SK-N-SH treated with all-trans-retinoic acid at 6 μM for 48 hours (cell line): ENCODE results near the gene SYP.

Experiments
- ATAC-seq: fragments of 200-7000 bp; cut with Tn5 transposase; 3 replicates; pipeline ENCODE4 v1.9.1; 2020; ENCODE audit warnings: mild to moderate bottlenecking, moderate library complexity
- BACH2 ChIP-seq: fragments of 250-450 bp; sonication (Bioruptor Pico); IDR thresholded peaks from 2 replicates; pipeline ENCODE4 v1.9.0; 2021; ENCODE audit warnings: mild to moderate bottlenecking, borderline replicate concordance
- CREB5 ChIP-seq: fragments of 250-450 bp; sonication (Bioruptor Pico); IDR thresholded peaks from 2 replicates; pipeline ENCODE4 v1.5.1; 2020; ENCODE audit warnings: low read depth, mild to moderate bottlenecking, moderate library complexity
- CSDC2 ChIP-seq: fragments of 250-450 bp; sonication (Bioruptor Pico); IDR thresholded peaks from 2 replicates; pipeline ENCODE4 v1.5.0; 2020; ENCODE audit warnings: mild to moderate bottlenecking, moderate library complexity
- CSRNP3 ChIP-seq: fragments of 250-450 bp; sonication (Bioruptor Pico); IDR thresholded peaks from 2 replicates; pipeline ENCODE4 v1.5.1; 2021; ENCODE audit warnings: mild to moderate bottlenecking, moderate library complexity
- ESRRG ChIP-seq: fragments of 250-450 bp; sonication (Bioruptor Pico); IDR thresholded peaks from 2 replicates; pipeline ENCODE4 v1.6.1; 2021; ENCODE audit warnings: mild to moderate bottlenecking
- GLIS3 ChIP-seq: fragments of 250-450 bp; sonication (Bioruptor Pico); IDR thresholded peaks from 2 replicates; pipeline ENCODE4 v1.5.0; 2020; ENCODE audit warnings: mild to moderate bottlenecking, moderate library complexity
- ISL1 ChIP-seq: fragments of 250-450 bp; sonication (Bioruptor Pico); IDR thresholded peaks from 2 replicates; pipeline ENCODE4 v2.1.2; 2022; ENCODE audit warnings: mild to moderate bottlenecking, moderate library complexity
- OSR1 ChIP-seq: fragments of 250-450 bp; sonication (Bioruptor Pico); IDR thresholded peaks from 2 replicates; pipeline ENCODE4 v1.8.0; 2022; ENCODE audit warnings: moderate library complexity, mild to moderate bottlenecking, inconsistent platforms
- PATZ1 ChIP-seq: fragments of 250-450 bp; sonication (Bioruptor Pico); IDR thresholded peaks from 2 replicates; pipeline ENCODE4 v1.8.0; 2020; ENCODE audit warnings: mild to moderate bottlenecking, moderate library complexity, borderline replicate concordance
- PPARA ChIP-seq: fragments of 250-450 bp; sonication (Bioruptor Pico); IDR thresholded peaks from 2 replicates; pipeline ENCODE4 v1.5.0; 2020; ENCODE audit warnings: mild to moderate bottlenecking, borderline replicate concordance
- TCF4 ChIP-seq: fragments of 250-450 bp; sonication (Bioruptor Pico); IDR thresholded peaks from 2 replicates; pipeline ENCODE4 v1.8.0; 2021; ENCODE audit warnings: mild to moderate bottlenecking, moderate library complexity, borderline replicate concordance
- TOX ChIP-seq: fragments of 250-450 bp; sonication (Bioruptor Pico); IDR thresholded peaks from 2 replicates; pipeline ENCODE4 v1.8.0; 2021; ENCODE audit warnings: mild to moderate bottlenecking, moderate library complexity, borderline replicate concordance
- TSHZ2 ChIP-seq: fragments of 250-450 bp; sonication (Bioruptor Pico); IDR thresholded peaks from 2 replicates; pipeline ENCODE4 v1.5.0; 2020; ENCODE audit warnings: mild to moderate bottlenecking, moderate library complexity
- ZC3H10 ChIP-seq: fragments of 250-450 bp; sonication (Bioruptor Pico); IDR thresholded peaks from 2 replicates; pipeline ENCODE4 v1.5.1; 2021; ENCODE audit warnings: mild to moderate bottlenecking, moderate library complexity
- ZFP3 ChIP-seq: fragments of 250-450 bp; sonication (Bioruptor Pico); IDR thresholded peaks from 2 replicates; pipeline ENCODE4 v1.5.0; 2020; ENCODE audit warnings: mild to moderate bottlenecking, moderate library complexity
- ZFP30 ChIP-seq: fragments of 450-650 bp; formaldehyde crosslinking; IDR thresholded peaks from 2 replicates; pipeline ENCODE4 v1.5.0; 2022; ENCODE audit warnings: mild to moderate bottlenecking, moderate library complexity
- ZNF565 ChIP-seq: fragments of 450-650 bp; formaldehyde crosslinking; conservative IDR thresholded peaks from 2 replicates; pipeline ENCODE4 v1.5.0; 2020; ENCODE audit warnings: low read depth, mild to moderate bottlenecking, moderate library complexity
- ZNF70 ChIP-seq: fragments of 450-650 bp; formaldehyde crosslinking; IDR thresholded peaks from 2 replicates; pipeline ENCODE4 v1.5.0; 2020; ENCODE audit warnings: mild to moderate bottlenecking, moderate library complexity
- ZNF8 ChIP-seq: fragments of 450-650 bp; formaldehyde crosslinking; IDR thresholded peaks from 2 replicates; pipeline ENCODE4 v1.5.0; 2020; ENCODE audit warnings: mild to moderate bottlenecking, moderate library complexity

The SYP gene

GRCh38 chrX:49247346-49247745 is 47.4 kb upstream of the SYP start:
- TF ChIP-seq OSR1 (no peak), CSRNP3 (no peak), TCF4 (no peak), TSHZ2 (CRISPR knock-in tag) (no peak), ZFP30 (no peak), GLIS3 (CRISPR knock-in tag) (no peak), BACH2 (no peak), ISL1 (CRISPR knock-in tag) (no peak), ZC3H10 (CRISPR knock-in tag) (no peak), TOX (CRISPR knock-in tag) (no peak), ZFP3 (CRISPR knock-in tag) (no peak), CREB5 (CRISPR knock-in tag) (no peak)
- ATAC-seq: no peak

- no peak for ATAC-seq
- TF ChIP-seq ISL1 (CRISPR knock-in tag) (no peak), CSDC2 (CRISPR knock-in tag) (no peak), PPARA (CRISPR knock-in tag) (no peak), ZFP3 (CRISPR knock-in tag) (no peak), ESRRG (CRISPR knock-in tag) (no peak), ZNF8 (no peak), ZFP30 (no peak), ZNF565 (CRISPR knock-in tag) (no peak), PATZ1 (CRISPR knock-in tag) (no peak), BACH2 (no peak), ZNF70 (CRISPR knock-in tag) (no peak)
- TF ChIP-seq, all 23 proteins: peak for 0
Observed at GRCh38 chrX:49246541-49246940, 46.5 kb upstream of the SYP start.

GRCh38 chrX:49244207-49244606 is 44.2 kb upstream of the SYP start:
- no peak for TF ChIP-seq TCF4
- TF ChIP-seq TOX (CRISPR knock-in tag): no peak
- TF ChIP-seq CREB5 (CRISPR knock-in tag): no peak
- no peak for TF ChIP-seq PATZ1 (CRISPR knock-in tag)
- no peak for TF ChIP-seq CSDC2 (CRISPR knock-in tag)
- no peak for TF ChIP-seq PPARA (CRISPR knock-in tag)
- ATAC-seq: no peak
